Measurements from ENCODE around the gene SSR2.
"Not testable (repeated sequence)": the region's sequence is repeated elsewhere in the genome, so short reads cannot be mapped to it uniquely, and the experiment has no call there.

The SSR2 gene

GRCh38 chr1:155990005-155990739 lies 30.6 kb downstream of the SSR2 start:
- Histone ChIP-seq H3K9me3 (no peaks in the 10 kb centered on the region), H3K36me3 (no peaks in the 10 kb centered on the region), H3K27me3 (no peaks in the 10 kb centered on the region), H3K27ac (peak overlapping the region; percentile 68 to 79), H3K4me3 (no peak overlapping the region), H3K4me1 (peaks cover 0 to 23% (median 9%) of the 10 kb centered on the region in 4 donors)
- no peak for TF ChIP-seq CTCF (IDR thresholded peaks at IDR 0.05)
- intact Hi-C loops (cut with DNase I; ENCODE audit: low total_unique reads), result no loop called here
- no peak for DNase-seq

- intact Hi-C loops (cut with DNase I; ENCODE audit: low total_unique reads), result loop anchor here (2.0 kb wide), 1 partner anchor 53 kb away; no protein-coding TSS in a partner anchor
- peak overlapping the region; percentile 68 to 79 for H3K27ac ChIP-seq
- H3K27me3 ChIP-seq, result no peaks in the 10 kb centered on the region
- H3K9me3 ChIP-seq, result no peaks in the 10 kb centered on the region
- H3K36me3 ChIP-seq, result no peaks in the 10 kb centered on the region
- peaks cover 0 to 28% (median 9%) of the 10 kb centered on the region in 4 donors for H3K4me1 ChIP-seq
- peak; percentile 99 to 100 for TF ChIP-seq CTCF (IDR thresholded peaks at IDR 0.05)
- H3K4me3 ChIP-seq, result peak overlapping the region; percentile 50 to 54
- DNase-seq, result peak; percentile 70 to 87
Observed at GRCh38 chr1:155989242-155990004, 31.3 kb downstream of the SSR2 start.

- H3K4me1 ChIP-seq, result peaks cover 0 to 71% (median 50%) of the 10 kb centered on the region in 4 donors
- intact Hi-C loops (cut with DNase I; ENCODE audit: low total_unique reads); H3K9me3 ChIP-seq; DNase-seq; H3K4me3 ChIP-seq; H3K27me3 ChIP-seq; H3K36me3 ChIP-seq: not testable (repeated sequence)
- H3K27ac ChIP-seq, result peak overlapping the region; percentile 98 to 99
Observed at GRCh38 chr1:155984903-155985645, 35.7 kb downstream of the SSR2 start.

GRCh38 chr1:155984341-155984740 lies 36.4 kb downstream of the SSR2 start:
- H3K27ac ChIP-seq, result peak overlapping the region; percentile 98 to 99
- H3K27me3 ChIP-seq, result no peaks in the 10 kb centered on the region
- H3K36me3 ChIP-seq, result no peaks in the 10 kb centered on the region
- no peak overlapping the region for H3K4me3 ChIP-seq
- H3K4me1 ChIP-seq, result peaks cover 0 to 75% (median 57%) of the 10 kb centered on the region in 4 donors
- intact Hi-C loops (cut with DNase I; ENCODE audit: low total_unique reads), result no loop called here
- no peak for TF ChIP-seq CTCF (IDR thresholded peaks at IDR 0.05)
- no peak for DNase-seq
- H3K9me3 ChIP-seq, result no peaks in the 10 kb centered on the region

GRCh38 chr1:155983191-155984024 lies 37.3 kb downstream of the SSR2 start:
- Histone ChIP-seq H3K4me3 (peak overlapping the region; percentile 4 to 25), H3K36me3 (no peaks in the 10 kb centered on the region), H3K27me3 (no peaks in the 10 kb centered on the region), H3K27ac (peak overlapping the region; percentile 98 to 99), H3K4me1 (peaks cover 0 to 73% (median 55%) of the 10 kb centered on the region in 4 donors), H3K9me3 (no peaks in the 10 kb centered on the region)
- no peak for TF ChIP-seq CTCF (IDR thresholded peaks at IDR 0.05)
- peak; percentile 75 to 84 for DNase-seq
- intact Hi-C loops (cut with DNase I; ENCODE audit: low total_unique reads), result no loop called here

Data from tibial artery (tissue), 4 donors.